ELR (cell line): ENCODE measurements around the gene ITPK1.
A peak's percentile ranks its signal among the peaks of the same experiment; 100 is the strongest.
"Not testable (repeated sequence)": the region's sequence is repeated elsewhere in the genome, so short reads cannot be mapped to it uniquely, and the experiment has no call there.

Source experiments
- DNase-seq: peaks from one replicate; pipeline ENCODE4 v3.0.0-alpha.2; 2015; ENCODE audit warnings: low read depth

Gene ITPK1

DNA sequence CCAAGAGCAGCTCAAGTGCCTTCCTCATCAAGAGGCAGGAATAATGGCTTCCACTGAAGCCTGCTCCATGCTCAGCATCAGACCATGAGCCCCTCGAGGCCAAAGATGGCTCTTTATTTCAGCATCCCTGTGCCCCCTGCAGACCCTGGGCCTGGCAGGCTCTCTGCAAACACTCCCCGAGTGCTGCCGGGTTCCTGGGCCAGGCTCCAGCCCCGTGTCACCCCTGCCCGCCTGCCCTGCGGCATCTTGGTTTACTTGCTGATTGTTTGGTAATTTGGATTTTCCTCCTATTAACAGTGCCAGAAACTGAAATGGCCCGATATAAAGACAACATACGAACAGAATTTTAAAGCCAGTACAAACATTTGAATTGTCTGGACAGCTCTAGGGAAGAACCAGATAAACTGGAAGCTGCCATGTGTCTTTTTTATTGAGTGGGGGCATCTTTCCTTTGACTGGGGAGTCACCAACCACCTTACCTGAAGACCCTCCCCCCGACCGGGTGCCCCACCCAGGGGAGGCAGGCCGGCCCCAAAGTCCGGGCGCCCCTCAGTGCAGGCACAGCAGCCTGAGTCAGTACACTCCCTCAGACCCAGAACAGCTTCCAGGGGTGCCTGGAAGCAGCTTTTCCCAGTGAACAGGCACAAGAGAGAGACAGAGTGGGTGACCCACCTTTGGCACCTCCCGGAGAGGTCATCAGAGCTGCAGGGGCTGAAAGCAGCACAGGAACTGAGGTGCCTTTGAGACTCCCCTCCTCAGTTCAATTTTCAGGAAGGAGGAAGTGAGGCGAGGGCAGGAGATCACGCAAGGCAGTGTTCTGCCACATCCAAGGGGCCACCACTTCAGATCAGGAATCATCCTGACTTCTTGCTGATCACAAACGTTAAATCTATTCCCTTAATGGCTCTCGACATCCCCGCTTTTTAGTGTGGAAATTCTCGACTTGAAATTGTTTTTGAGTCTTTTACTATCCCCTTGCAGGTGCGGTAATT is 30.6 kb downstream of the ITPK1 start:
- no peak for DNase-seq

DNA sequence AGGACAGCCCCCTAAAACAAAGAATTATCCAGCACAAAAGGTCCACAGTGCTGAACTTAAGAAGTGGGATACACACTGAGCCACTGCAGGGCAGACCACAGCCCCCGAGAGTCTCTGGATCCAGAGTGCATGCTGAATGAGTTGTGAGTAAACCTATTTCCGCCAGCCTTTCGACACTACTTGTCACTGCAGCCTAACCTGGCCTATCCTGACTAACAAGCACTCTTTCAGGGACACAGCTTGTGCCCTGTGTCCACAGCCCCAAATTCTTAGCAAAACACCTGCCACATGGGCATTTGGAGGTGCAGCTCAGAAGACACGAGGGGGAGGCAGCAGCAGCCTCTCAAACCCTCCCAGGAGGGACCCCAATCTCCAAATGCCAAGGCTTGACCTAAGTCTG is 31.3 kb downstream of the ITPK1 start:
- no peak for DNase-seq

DNA sequence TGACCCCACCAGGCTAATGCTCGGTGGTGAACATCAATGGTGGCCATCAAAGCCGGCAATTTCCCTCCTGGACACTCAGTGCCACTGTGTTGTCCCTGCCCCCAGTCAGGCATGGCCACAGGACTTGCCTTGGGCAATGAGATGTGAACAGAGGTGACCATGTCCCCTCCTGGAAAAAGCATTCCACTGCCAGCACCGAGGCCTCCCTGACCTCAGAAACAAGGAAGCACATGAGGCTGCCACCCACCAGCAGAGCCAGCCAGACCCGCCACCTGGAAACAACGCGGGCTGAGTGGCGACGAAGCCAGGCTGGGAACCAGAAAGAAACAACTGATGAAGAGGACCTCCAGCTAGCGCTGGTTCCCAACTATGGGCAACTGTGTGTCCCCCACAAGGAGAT is 31.8 kb downstream of the ITPK1 start:
- DNase-seq: no peak

DNA sequence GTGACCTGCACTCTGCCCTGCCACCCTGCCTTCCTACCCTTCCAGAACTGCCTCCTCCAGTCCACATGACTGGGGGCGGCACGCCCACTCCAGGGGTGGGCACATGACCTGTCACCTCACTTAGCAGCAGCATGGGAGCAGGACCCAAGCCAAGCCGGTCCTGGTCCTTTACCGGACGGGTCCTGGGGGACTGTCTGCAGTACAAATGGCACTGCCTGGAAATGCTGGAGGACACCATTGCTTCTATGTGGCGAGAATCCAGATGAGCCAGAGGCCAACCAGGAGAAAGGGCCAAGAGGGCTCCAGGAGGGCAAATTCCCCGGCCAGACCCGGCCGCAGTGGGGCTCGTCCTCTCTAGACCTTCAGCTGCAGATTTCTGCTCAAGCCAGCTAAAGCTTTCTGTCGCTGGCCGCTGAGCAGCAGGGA is 33.1 kb downstream of the ITPK1 start:
- DNase-seq: no peak

DNA sequence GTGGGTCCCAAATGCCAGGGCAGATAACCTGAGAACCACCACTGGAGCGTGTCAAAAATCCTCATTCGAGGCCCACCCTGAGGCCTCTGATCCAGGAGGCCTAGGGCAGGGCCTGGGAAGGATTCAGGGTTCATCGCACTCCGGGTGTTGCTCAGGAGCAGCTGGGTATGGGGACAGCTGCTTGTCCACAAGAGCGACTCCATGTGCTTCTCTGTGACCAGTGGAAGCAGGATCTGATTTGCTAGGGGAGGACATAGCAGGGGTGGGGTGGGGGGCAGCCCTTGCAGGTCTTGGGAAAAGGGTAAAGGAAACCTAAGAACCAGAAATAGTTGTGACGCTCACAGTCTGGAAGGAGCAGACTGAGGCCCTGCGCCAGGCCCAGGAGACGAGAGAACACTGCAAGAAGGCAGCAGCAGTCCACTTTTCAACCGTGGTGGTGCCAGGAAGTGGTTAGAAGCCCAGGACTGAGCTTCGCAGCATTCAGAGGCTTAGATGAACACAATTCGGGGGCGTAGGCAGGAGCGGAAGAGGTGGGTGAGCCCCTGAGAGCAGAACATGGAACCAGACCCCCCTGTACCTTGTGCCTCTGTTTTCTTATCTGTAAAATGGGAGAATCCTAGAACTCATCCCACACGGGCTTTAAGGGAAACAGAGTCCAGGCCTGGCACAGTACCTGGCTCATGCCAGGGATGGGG is 33.7 kb downstream of the ITPK1 start:
- no peak for DNase-seq

DNA sequence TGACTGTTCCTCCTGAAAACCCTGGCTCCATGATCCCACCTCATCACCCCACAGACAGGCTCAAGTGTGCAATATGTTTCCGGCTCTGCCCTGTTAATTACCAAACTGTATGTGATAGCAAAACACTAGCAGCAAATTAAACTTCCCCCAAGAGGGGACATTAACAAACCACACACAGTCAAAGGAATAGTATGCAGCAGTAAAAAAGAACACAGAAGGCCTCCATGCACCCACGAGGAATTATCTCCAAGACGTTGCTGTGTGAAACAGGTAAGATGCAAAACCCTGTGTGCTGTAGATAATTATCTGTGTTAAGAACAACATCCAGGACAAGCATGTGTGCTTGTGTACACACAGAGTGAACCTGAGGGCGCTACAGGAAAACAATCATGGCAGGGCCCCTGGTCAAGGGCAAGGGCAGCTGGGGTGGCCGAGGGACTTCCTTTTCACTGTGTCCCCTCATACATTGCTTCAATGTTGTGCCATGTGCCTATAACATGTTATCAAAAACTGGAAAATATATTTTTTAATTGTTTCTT is 35.8 kb downstream of the ITPK1 start:
- DNase-seq: no peak

DNA sequence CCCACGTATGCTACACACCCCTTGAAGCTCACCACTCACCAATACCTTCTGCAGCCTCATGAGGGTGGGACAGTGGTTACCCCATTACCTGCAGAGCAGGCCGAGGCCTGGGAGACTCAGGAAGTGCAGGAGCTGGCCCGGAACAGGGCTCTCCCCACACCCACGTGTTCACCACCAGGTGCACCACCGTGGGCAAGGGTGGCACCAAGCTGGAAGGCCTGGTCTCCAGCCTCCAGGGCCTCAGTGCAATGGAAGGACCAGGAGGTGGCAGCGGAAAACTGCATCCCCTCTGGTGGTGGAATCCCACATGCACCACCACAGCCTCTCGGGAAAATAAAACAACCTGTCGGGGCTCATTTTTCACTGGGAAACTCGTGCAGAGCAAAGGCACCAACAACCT is 36.4 kb downstream of the ITPK1 start:
- DNase-seq: peak; percentile 12

DNA sequence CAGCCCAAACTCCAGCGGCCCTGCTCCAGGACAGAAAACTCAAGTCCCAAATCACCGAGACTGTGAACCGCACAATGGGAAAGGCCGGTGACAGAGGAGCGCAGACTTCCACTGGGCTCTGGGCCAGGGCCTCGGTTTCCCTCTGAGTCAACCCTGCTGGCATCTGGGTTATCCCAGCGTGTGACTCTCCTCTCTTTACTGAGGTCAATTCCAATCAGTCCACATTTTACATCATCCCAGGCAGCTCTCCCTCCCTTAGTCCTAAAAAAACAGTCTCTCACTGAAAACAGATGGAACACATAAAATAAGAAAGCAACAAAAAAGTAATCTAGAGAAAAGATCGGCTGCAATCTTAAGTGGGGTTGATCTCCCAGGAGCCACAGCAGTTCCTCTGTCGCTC is 36.9 kb downstream of the ITPK1 start:
- peak; percentile 45 for DNase-seq

DNA sequence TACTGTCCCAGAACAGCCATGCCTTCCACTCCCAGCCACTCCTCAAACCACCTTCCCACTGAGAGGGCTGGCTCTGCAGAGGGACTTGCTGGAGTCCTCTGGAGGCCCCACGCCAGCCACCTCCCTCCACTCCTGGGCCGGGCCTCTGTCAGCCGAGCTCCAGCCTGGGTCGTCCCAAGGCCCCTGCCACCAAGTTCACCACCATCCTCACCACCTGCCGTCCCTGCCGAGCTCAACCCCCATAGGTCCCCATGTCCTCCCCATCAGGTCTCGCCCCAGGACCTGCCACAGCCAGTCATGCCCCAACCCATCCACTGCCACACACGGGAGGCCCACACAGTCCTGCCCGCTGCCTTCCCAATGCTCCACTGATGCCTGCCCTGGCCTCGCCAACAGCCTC is 39.0 kb downstream of the ITPK1 start:
- no peak for DNase-seq

DNA sequence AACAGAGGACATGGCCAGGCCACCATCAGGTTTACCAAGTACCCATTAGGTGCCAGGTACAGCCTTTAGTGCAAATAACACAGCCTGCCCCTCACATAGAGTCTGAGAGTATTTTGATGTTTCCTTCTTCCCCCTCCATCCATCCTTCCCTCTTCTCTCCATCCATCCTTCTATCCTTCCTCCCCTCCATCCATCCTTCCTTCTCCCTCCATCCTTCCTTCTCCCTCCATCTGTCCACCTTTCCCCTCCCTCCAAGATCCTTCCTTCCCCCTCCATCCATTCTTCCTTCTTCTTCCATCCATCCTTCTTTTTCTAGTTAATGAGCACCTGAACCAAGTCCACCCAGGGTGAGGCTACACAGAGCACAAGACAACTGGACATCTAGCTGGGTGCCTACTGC is 39.8 kb downstream of the ITPK1 start:
- DNase-seq: no peak

DNA sequence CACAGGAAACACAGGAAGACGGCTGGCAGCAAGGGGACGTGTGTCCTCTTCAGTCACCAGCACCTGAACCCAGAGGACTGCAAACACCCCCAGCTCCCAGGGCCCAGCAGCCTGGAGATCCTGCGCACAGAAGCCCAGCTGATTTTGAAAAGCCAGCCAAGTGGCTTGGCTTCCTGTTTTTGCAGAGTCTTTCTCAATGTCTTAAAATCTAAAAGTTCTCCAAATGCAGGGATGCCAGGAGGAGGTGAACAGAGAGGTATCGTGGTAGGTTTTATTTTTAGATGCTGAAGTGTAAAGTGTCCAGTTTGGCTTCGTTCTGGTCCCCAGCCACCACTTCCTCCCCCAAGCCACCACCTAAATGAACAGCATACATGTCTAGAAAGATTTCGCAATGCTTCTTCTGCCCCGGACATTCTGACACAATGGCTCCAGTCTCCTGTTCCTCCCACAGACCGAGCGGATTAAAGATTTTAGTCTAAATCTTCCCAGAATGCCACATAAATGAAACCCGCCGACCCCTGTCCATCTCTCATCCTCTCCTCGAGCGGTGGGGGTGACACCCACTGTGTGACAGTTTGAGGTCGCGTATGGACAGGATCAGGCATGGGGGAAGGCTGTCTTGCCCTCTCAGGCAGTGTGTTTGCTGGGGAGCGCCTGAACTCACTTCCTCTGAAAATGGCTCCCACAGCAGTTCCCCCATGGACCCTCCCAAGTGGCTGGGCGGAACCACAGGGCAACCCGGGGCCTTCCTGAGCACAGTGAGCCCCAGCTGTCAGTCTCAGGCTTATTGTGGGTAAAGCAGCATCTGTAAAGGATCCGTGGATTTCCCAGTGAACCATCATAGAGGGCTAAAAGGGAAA is 41.6 kb downstream of the ITPK1 start:
- DNase-seq: peak; percentile 33

DNA sequence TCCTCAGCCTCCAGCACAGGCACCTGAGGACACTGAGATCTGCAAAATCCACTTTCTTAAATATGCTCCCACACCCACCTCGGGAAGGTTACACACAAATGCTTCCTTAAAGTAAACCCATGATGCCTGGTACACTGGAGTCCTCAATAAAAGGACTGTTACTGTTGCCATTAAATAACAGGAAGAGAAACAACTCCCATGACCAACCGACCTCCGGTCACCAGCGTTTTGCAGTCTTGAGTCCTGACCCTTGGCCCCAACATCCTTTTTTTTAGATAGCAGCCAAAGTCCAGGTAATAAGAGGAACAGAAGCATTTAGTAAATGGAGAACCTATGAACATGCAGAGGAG is 42.4 kb downstream of the ITPK1 start:
- DNase-seq: no peak

DNA sequence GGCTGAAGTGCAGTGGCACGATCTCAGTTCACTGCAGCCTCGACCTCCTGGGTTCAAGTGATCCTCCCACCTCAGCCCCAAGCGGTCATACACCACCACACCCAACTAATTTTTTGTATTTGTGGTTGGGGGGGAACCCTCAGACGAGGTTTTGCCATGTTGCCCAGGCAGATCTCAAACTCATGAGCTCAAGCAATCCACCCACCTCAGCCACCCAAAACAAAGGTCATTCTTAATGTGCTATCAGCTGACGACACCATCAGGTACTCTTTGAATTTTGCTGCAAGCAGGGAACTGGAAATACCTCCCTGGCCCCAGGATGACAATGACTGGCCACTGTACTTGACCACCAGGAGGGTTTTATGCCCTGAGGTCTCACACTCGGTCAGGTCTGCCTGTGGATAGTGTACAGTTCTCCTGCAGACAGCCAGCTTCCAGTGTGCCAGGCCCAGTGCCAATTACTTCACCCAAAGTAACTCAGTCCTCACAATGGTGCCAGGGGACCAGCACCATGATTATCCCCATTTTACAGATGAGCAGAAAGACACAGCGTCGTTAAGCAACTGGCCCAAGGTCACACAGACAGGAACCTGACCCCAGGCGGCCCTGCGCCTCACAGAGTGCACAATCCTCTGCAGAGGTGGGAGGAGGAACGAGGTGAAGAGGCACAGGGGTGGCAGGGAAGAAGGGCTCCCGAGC is 42.9 kb downstream of the ITPK1 start:
- DNase-seq: no peak

DNA sequence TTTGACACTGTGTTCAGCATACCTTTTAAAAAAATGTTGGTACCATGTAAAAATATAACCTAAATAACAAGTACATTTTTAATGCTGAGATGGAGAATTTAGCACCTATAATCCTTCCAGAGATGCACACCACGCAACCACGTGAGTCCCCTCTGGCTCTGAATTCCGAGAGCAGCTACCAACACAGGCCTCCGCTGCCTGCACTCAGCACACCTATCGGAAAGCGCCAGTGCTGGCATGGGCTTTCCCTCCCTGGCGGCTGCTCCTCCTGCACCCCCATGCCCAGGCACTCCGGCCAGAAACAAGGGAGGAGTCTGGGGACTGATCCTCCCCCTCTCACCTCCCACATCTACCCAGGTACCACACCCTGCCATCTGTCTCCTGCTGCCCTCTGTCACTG is 47.0 kb downstream of the ITPK1 start:
- no peak for DNase-seq

DNA sequence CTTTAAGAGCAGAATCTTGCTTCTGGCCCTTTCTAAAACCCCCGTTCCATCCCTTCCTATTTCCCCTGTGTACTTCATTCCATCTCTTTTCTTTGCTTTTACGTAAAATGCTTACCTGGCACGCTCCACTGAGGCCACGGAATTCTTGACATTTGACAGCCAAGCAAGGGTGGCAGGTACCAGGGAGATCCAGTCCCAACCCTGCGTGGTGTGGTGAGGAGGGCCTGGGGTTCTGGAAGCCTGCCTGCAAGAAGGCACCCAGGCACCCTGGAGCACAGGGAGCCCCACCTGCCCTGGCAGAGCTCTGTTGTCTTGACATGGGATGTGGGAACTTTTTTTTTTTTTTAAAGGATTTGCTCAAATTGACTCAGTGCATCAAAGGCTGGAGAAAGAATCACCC is 48.6 kb downstream of the ITPK1 start:
- no peak for DNase-seq

DNA sequence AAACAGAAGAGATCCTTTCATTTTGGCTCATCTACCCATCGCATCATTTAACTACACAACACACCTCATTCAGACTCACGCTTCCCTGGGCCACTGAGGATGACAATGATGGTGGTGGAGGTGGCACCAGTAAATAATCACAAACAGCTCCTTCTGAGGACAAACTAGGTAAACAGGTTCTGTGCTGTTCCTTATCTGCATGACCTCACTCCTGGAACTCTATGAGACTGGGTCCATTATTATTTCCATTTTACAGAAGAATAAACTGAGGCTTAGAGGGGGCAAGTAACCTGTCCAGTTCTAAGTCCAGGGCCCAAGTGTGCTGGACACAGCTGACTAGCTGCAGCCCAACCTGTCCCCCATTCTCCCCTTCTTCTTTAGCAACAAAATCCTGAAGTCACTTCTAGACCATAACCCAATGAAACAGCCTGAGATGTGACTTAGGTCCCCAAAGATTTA is 50.4 kb downstream of the ITPK1 start:
- DNase-seq: no peak

DNA sequence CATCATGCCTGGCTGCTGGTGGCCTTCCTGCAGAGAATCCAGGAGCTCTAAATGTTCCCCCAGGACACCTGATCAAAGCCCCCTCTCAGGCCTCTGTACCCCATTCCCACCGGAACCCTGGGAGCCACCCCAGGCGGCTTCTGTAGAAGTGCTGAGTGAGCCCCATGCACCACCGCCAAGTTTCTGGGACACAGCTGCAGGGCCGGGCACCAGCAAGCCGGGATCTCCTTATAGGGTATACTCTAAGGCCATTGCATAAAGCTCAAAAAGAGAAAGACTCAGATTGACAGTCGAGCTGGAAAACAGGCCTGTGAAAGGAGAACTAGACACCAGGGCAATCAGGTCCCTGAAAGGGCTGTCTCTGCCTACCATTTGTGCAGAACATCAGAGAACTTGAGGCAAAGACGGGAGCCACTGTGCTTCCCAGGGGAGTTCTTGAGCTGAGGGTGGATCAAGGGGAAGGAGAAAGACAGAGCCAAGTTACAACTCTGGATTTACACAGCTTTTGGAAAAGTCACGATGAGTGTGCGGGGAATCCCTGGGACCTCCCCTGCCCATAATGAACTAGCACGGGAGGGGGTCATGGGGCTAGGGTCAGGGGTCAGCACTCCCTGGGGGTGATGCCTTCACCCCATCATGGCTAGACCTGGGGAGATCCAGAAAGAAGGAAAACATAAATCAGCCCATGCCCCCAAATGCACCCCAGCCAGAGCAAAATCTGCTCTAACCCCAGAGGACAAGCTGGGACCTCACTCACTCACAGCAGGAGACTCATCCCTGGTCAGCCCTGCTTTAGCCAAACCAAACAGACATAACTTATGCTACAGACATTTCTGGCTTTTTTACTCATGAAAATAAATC is 51.1 kb downstream of the ITPK1 start:
- no peak for DNase-seq

DNA sequence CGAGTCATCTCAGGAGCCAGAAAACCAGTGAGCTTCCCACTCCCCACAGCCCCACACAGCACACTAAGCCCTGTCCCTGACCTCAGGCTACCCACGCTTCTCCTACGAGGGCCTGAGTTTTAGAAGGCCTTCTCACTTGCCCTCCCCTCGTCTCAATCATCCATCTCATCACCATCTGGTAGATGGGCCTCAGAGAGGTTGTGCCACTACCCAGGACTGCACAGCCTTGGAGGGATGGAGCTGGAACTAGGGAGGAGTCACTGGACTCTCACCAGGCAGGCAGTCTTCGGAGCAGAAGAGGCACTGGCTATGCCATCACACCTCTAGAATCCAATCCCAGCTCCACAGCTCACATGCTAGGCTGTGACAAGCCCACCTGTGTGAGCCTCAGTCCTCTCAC is 52.3 kb downstream of the ITPK1 start:
- DNase-seq: no peak

DNA sequence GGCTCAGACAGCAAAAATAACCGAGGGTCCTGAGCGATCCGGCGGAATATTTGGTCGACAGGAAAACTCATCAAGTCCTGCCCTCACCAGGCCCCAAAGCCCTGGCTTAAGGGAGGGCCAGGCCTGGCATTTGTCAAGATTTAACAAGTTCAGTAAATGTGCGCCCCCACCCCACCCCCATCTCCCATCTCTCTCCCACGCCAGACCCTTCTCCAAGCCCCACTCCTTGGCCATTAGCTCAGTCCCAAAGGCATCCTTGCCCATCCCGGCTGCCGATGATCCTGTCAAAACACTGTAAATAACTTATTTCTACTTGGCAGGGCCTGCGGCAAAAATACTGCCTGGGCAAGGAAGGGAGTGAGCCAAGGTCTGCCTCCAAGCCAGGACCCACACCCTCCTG is 52.8 kb downstream of the ITPK1 start:
- DNase-seq: no peak

DNA sequence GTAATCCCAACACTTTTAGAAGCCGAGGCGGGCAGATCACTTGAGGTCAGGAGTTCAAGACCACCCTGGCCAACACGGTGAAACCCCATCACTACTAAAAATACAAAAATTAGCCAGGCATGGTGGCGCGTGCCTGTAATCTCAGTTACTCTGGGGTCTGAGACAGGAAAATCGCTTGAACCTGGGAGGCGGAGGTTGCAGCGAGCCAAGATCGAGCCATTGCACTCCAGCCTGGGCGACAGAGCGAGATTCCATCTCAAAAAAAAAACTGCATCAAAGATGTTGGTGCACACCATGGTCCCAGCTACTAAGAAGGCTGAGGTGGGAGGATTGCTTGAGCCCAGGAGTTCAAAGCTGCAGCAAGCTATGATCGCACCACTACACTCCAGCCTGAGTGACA is 53.7 kb downstream of the ITPK1 start:
- DNase-seq: not testable (repeated sequence)
